ACHN (cell line): ENCODE measurements around the gene TERT.
"Not testable (repeated sequence)": the region's sequence is repeated elsewhere in the genome, so short reads cannot be mapped to it uniquely, and the experiment has no call there.

Source experiments
- DNase-seq: peaks from one replicate; pipeline ENCODE4 v3.0.0-alpha.2; 2015
- in situ Hi-C: cut with HindIII; loops from 2 replicates; pipeline ENCODE4 v1.10.0; 2017; ENCODE audit warnings: low sequenced_read_pairs, low pct_ligation_motif_present, low pct_unique_long_range_greater_than_20kb

Gene TERT

DNA sequence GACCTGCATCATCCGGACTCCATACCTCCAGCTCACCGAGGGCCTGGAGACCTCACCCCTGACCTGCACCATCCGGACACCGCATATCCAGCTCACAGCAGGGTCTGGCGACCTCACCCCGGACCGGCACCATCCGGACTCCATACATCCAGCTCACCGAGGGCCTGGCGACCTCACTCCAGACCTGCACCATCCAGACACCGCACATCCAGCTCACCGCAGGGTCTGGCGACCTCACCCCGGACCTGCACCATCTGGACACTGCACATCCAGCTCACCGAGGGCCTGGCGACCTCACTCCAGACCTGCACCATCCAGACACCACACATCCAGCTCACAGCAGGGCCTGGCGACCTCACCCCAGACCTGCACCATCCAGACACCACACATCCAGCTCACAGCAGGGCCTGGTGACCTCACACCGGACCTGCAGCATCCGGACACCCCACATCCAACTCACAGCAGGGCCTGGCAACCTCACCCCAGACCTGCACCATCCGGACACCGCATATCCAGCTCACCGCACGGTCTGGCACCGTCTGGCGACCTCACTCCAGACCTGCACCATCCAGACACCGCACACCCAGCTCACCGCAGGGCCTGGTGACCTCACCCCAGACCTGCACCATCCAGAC lies 10.4 kb downstream of the TERT start:
- DNase-seq, in situ Hi-C loops: not testable (repeated sequence)

- in situ Hi-C loops, DNase-seq: not testable (repeated sequence)
Measured at GRCh38 chr5:1283729-1284041, 11.2 kb downstream of the TERT start.

DNA sequence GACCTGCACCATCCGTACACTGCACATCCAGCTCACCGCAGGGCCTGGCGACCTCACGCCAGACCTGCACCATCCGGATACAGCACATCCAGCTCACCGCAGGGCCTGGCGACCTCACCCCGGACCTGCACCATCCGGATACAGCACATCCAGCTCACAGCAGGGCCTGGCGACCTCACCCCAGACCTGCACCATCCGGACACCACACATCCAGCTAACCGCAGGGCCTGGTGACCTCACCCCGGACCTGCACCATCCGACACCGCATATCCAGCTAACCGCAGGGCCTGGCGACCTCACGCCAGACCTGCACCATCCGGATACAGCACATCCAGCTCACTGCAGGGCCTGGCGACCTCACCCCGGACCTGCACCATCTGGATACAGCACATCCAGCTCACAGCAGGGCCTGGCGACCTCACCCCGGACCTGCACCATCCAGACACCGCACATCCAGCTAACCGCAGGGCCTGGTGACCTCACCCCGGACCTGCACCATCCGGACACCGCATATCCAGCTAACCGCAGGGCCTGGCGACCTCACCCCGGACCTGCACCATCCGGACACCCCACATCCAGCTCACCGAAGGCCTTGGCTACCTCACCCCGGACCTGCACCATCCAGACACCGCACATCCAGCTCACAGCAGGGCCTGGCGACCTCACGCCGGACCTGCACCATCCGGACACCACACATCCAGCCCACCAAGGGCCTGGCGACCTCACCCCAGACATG lies 11.7 kb downstream of the TERT start:
- DNase-seq, in situ Hi-C loops: not testable (repeated sequence)

- no peak for DNase-seq
- in situ Hi-C loops, result no loop called here
Measured at GRCh38 chr5:1282131-1282992, 12.5 kb downstream of the TERT start.

DNA sequence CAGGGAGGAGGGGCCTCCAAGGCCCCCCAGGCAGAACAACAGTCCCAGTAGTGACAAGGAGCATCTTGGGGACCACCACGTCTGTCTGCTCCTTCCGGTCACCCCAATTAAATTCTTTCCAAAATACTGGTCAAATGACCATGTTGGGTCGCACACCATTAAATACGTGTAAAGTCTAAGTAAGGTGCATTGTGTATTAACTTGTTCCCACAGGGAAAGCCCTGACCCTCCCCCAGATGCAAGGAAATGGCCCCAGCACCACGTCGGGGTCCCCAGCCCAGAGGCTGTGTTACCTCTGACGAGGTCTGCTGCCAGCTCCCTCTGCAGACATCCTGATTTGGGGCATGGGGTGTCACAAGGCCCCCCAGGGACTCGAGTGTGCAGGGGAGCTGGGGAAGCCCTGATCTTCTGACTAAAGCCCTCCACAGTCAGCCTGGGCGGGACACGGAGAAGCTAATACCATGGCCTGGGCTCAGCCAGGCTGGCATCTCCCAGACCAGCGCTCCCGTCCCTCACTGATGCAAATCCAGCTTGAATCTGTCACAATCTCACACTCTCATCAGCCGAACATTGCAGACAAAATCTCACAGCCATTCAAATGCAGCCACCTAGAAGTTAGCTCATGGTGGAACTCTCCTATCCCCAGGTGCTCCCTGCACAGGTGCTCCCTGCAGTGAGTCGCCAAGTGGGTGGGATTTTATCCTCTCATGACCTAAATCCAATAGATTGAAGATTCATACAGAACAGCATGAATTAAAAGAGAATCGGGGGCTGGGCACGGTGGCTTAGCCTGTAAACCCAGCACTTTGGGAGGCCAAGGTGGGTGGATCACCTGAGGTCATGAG lies 13.6 kb downstream of the TERT start:
- in situ Hi-C loops, result no loop called here
- DNase-seq, result no peak

- in situ Hi-C loops, result no loop called here
- no peak for DNase-seq
Measured at GRCh38 chr5:1280177-1281037, 14.5 kb downstream of the TERT start.

DNA sequence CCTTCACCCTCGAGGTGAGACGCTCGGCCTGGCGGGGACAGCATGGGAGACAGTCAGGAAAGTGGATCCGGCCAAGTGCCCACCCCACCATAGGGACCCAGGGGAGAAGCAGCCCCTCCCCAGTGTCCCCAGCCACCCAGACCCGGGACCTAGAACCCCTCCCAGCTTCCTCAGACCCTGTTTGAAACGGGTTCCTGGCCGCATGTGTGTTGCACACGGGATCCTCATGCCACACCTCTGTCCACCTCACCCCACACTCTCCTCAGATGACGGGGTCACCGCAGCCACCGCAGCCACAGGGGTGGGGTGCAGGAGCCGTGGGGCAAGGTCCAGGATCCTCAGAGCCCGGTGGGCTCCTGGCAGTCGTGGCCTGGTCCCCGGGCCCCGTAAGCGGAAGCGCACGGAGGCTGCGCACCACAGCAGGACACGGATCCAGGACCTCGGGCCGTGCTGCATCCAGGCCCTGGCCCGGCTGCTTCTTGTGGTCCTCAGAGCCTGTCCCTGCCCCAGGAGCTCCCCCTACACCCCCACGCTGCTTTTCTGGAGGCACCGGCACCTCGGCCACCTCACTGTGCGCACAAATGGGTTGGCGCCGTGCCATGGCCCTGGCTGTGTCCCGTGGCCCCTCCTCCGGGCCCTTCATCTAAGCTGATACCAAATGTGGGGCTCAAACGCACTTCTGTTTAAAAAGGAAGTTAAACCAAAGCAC lies 15.3 kb downstream of the TERT start:
- in situ Hi-C loops, result no loop called here
- no peak for DNase-seq

DNA sequence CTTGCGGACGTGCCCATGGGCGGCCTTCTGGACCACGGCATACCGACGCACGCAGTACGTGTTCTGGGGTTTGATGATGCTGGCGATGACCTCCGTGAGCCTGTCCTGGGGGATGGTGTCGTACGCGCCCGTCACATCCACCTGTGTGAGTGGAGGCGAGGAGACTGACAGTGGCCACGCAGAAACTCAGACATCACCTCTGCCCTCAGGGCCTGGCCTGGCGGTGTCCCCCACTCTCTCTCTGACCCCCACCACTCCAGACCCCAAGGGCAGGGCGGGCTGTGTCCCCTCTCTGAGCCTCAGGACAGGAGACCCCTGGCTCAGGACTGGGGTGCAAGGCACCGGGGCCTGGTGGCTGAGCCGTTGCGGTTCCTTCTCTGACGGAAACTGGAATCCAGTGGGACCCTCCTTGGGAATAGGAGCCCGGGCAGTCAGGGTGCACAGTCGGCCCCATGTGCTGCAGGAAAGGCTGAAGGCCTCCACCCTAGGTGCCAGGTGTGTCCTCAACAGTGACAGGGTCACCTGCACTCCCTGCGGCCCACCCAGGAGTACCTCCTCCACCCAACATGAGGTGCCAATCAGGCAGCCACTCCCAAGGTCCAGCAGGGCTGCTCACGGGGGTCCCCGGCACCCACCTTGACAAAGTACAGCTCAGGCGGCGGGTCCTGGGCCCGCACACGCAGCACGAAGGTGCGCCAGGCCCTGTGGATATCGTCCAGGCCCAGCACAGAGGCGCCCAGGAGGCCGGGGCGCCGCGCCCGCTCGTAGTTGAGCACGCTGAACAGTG lies 16.0 kb downstream of the TERT start:
- no peak for DNase-seq

GRCh38 chr5:1278216-1278615 lies 16.7 kb downstream of the TERT start:
- in situ Hi-C loops, result no loop called here
- DNase-seq, result no peak

More for the DNA sequence above, 16.0 kb downstream of the TERT start:
- in situ Hi-C loops, result no loop called here

GRCh38 chr5:1277781-1278180 lies 17.1 kb downstream of the TERT start:
- in situ Hi-C loops, result no loop called here
- DNase-seq, result no peak

GRCh38 chr5:1277331-1277730 lies 17.5 kb downstream of the TERT start:
- DNase-seq, result no peak
- in situ Hi-C loops, result no loop called here

DNA sequence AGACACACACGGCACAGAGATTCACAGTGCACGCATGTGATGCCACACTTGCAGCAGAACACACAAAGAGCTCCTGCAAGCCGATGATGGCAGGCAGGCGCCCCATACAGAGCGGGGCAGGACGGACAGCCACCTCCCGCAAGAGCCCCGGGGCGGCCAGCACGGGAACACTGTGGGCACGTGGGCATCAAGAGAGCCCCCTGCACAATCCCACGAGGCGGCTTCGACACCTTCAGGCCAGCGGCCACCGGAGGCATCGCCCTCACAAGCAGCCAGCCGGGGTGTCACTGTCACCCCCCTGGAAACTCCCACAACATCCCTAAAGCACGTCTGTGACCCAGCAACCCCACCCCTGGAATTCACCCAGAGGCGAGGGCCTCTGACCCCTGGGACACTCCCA lies 17.9 kb downstream of the TERT start:
- in situ Hi-C loops, result no loop called here
- DNase-seq, result no peak

- in situ Hi-C loops, DNase-seq: not testable (repeated sequence)
Measured at GRCh38 chr5:1275397-1276391, 19.2 kb downstream of the TERT start.

DNA sequence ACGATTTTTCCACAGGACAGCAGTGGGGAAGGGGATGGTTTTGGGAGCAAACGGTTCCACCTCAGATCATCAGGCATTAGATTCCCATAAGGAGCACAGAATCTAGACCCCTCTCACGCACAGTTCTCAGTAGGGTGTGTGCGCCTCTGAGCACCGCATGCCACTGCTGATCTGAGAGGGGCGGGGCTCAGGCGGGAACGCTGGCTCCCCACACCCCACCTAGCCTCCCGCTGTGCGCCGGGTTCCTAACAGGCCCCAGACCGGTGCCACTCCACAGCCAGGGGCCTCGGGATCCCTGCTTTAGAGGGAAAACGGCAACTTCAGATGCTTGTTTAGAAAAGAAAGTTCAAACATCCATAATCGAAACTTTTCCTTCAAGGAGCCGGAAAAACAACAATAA lies 20.4 kb downstream of the TERT start:
- DNase-seq, result no peak
- in situ Hi-C loops, result no loop called here

GRCh38 chr5:1273745-1274144 lies 21.1 kb downstream of the TERT start:
- DNase-seq, result no peak
- in situ Hi-C loops, result no loop called here
